Stimulated activated CD8-positive, alpha-beta memory T cell treated with anti-CD3 and anti-CD28 coated beads, Interleukin-4, amount 100 ng/mL, for 24 hours (primary cell): ENCODE data around the gene STK39.
"Not testable (repeated sequence)": the region's sequence is repeated elsewhere in the genome, so short reads cannot be mapped to it uniquely, and the experiment has no call there.

Experiments used
- DNase-seq: peaks from one replicate; pipeline ENCODE4 v3.0.0-alpha.2; 2020; ENCODE audit warnings: low read depth

Gene STK39

GRCh38 chr2:168135121-168135520 lies 112.3 kb downstream of the STK39 start:
- no peak for DNase-seq

- no peak for DNase-seq
These were observed 112.9 kb downstream of the STK39 start for GRCh38 chr2:168134485-168134884.

- no peak for DNase-seq
These were observed 115.0 kb downstream of the STK39 start for GRCh38 chr2:168132389-168132788.

- DNase-seq = no peak
These were observed 117.0 kb downstream of the STK39 start for GRCh38 chr2:168130346-168130745.

- no peak for DNase-seq
These were observed 120.0 kb downstream of the STK39 start for GRCh38 chr2:168127371-168127770.

- not testable (repeated sequence) for DNase-seq
These were observed 125.2 kb downstream of the STK39 start for GRCh38 chr2:168122210-168122609.

GRCh38 chr2:168120730-168121129 lies 126.7 kb downstream of the STK39 start:
- no peak for DNase-seq

- DNase-seq = no peak
These were observed 127.1 kb downstream of the STK39 start for GRCh38 chr2:168120310-168120709.

GRCh38 chr2:168119515-168120141 lies 127.8 kb downstream of the STK39 start:
- DNase-seq = no peak

- no peak for DNase-seq
These were observed 128.5 kb downstream of the STK39 start for GRCh38 chr2:168118733-168119514.

GRCh38 chr2:168116448-168116847 lies 130.9 kb downstream of the STK39 start:
- DNase-seq = no peak

- DNase-seq = no peak
These were observed 132.8 kb downstream of the STK39 start for GRCh38 chr2:168114619-168115018.

- DNase-seq = no peak
These were observed 133.4 kb downstream of the STK39 start for GRCh38 chr2:168114040-168114439.

GRCh38 chr2:168107322-168107721 lies 140.1 kb downstream of the STK39 start:
- DNase-seq = no peak

- no peak for DNase-seq
These were observed 142.2 kb downstream of the STK39 start for GRCh38 chr2:168105127-168105683.

- no peak for DNase-seq
These were observed 150.0 kb downstream of the STK39 start for GRCh38 chr2:168097431-168097830.

GRCh38 chr2:168096158-168096557 lies 151.2 kb downstream of the STK39 start:
- no peak for DNase-seq

- DNase-seq = no peak
These were observed 155.4 kb downstream of the STK39 start for GRCh38 chr2:168091986-168092385.

GRCh38 chr2:168090366-168091135 lies 156.8 kb downstream of the STK39 start:
- no peak for DNase-seq

GRCh38 chr2:168089200-168089599 lies 158.2 kb downstream of the STK39 start:
- no peak for DNase-seq

GRCh38 chr2:168087401-168087800 lies 160.0 kb downstream of the STK39 start:
- no peak for DNase-seq

GRCh38 chr2:168086851-168087250 lies 160.5 kb downstream of the STK39 start:
- DNase-seq = no peak
